ENCODE data around the gene CEBPG.

CEBPG gene

GRCh38 chr19:33383720-33384292, 10.3 kb downstream of the CEBPG start:
- DNase-seq (ENCODE audit: low read depth), result no peak
- no peak overlapping the region for H3K4me3 ChIP-seq (ENCODE audit: low read depth, low read length)
- TF ChIP-seq CTCF (IDR thresholded peaks at IDR 0.05; ENCODE audit: control insufficient read depth, extremely low read depth, insufficient read depth), result no peak

GRCh38 chr19:33384983-33385382, 11.5 kb downstream of the CEBPG start:
- no peak overlapping the region for H3K4me3 ChIP-seq (ENCODE audit: low read depth, low read length)
- no peak for DNase-seq (ENCODE audit: low read depth)
- TF ChIP-seq CTCF (IDR thresholded peaks at IDR 0.05; ENCODE audit: control insufficient read depth, extremely low read depth, insufficient read depth), result no peak

GRCh38 chr19:33385956-33386355, 12.4 kb downstream of the CEBPG start:
- no peak for TF ChIP-seq CTCF (IDR thresholded peaks at IDR 0.05; ENCODE audit: control insufficient read depth, extremely low read depth, insufficient read depth)
- no peak for DNase-seq (ENCODE audit: low read depth)
- H3K4me3 ChIP-seq (ENCODE audit: low read depth, low read length), result no peak overlapping the region

- TF ChIP-seq CTCF (IDR thresholded peaks at IDR 0.05; ENCODE audit: control insufficient read depth, extremely low read depth, insufficient read depth), result no peak
- H3K4me3 ChIP-seq (ENCODE audit: low read depth, low read length), result no peak overlapping the region
- no peak for DNase-seq (ENCODE audit: low read depth)
These were observed 12.9 kb downstream of the CEBPG start for GRCh38 chr19:33386361-33386858.

- no peak overlapping the region for H3K4me3 ChIP-seq (ENCODE audit: low read depth, low read length)
- no peak for DNase-seq (ENCODE audit: low read depth)
- no peak for TF ChIP-seq CTCF (IDR thresholded peaks at IDR 0.05; ENCODE audit: control insufficient read depth, extremely low read depth, insufficient read depth)
These were observed 14.1 kb downstream of the CEBPG start for GRCh38 chr19:33387351-33388230.

GRCh38 chr19:33388231-33388724, 14.8 kb downstream of the CEBPG start:
- no peak for DNase-seq (ENCODE audit: low read depth)
- TF ChIP-seq CTCF (IDR thresholded peaks at IDR 0.05; ENCODE audit: control insufficient read depth, extremely low read depth, insufficient read depth), result no peak
- H3K4me3 ChIP-seq (ENCODE audit: low read depth, low read length), result no peak overlapping the region
